A673 (cell line): ENCODE measurements around the gene LAMTOR4.

ENCODE experiments used
- CTCF ChIP-seq: fragments of 300-800, 200-600 bp; sonication (generic); conservative IDR thresholded peaks from 2 replicates; pipeline ENCODE4 v1.5.1; 2017; ENCODE audit warnings: low read depth, mild to moderate bottlenecking, antibody characterized with exemption, low read length, moderate library complexity, mixed read lengths
- EZH2 ChIP-seq: fragments of 200-600 bp; sonication (generic); IDR thresholded peaks from 2 replicates; pipeline ENCODE4 v1.6.1; 2017; ENCODE audit warnings: borderline replicate concordance, low read depth, mild to moderate bottlenecking, mixed read lengths, antibody characterized with exemption, low read length; ENCODE audit not compliant: poor library complexity, severe bottlenecking

- TF ChIP-seq CTCF (no peak), EZH2 (no peak)
These were observed 36.8 kb upstream of the LAMTOR4 start for GRCh38 chr7:100111914-100112313.
